ENCODE measurements around the gene IFIT1.
"Not testable (repeated sequence)": the region's sequence is repeated elsewhere in the genome, so short reads cannot be mapped to it uniquely, and the experiment has no call there.

The IFIT1 gene

DNA sequence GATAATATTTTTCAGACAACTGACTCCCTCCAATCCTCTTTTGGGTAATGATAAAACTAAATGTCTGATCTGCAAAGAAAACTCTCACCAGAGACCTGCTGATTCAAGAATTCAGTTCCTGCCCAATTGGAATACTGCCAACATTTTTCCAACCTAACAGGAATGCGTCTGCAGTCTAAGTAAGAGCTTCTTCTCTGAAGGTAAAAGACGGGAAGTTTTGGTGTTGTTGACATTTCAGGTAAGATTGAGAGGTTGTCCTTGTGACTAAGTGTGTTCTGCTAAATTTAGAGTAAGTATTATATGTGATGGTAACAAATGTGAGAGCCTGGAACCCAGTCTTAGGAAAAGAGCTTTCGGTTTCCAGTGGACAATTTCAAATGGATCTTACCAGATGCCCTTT is 39.6 kb downstream of the IFIT1 start:
- no peak for DNase-seq (ENCODE audit: low read depth, low spot score)

DNA sequence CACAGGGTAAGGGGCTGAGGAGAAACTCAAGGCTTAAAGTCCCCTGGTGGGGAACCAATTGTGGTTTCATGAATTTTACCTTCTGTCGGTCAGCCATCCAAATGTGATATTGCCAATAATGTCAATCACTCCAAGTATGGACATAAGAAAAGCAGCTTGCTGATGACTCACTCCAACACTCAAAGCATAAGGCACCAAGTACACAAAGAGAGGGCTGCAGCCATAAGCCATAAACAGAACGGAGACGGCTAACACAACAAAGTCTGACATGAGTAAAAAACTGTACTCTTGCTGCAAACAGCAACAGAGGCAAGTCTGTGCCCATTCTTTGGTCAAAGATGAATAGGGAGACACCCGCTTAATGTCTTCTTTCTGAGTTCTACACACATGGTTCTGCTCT is 46.1 kb downstream of the IFIT1 start:
- no peak for DNase-seq (ENCODE audit: low read depth, low spot score)

DNA sequence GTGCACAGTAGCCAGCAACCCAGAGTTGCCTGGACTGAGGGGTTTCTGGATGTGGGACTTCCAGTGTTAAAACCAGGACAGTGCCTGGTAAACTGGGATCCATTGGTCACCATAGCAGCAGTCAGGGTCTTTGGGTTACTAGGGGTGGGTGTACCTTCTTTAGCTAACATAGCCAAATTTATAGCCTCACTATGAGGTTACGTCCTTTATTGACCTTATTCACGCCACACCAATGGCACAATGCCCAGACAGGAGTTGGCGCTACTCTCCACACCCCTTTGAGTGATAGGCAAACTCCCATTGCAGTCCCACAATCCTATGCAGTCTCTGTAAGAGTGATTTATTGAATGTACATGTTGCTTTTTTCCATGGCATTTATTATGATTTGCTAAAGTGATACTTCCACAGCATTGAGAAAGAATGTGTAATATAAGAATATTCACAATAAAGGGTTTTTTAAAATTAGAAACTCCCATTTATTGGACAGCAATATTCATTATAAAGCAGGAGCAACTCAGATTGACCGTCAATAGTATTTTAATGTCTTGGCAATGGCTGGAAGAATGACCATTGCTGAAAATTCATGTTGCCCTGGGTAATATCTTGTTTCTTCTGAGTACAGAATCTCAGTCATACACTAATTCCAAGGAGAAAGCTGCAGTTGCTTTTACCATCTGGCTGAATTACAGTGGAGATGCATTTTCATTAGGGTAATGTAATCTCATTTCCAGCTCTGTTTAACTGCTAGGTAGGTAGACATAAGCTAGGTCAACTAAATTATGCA is 48.0 kb downstream of the IFIT1 start:
- no peak for DNase-seq (ENCODE audit: low read depth, low spot score)

DNA sequence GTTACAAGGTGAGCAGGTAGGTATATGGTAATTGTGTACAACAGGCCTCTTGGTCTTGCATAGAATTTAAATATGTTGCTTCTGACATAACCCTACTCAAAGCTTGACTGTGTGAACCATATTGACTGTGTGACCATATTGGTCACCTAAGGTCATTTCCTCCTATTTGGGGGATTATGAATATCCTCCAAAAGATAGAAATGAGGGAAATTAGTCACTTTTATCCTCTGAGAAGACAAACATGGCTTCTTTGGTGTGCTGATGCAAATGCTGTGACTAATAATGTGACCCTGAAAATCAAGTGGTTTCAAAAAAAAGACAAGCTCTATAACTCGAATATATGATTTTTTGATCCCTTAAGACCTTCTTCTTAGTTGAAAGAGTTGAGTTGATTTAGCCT is 49.9 kb downstream of the IFIT1 start:
- no peak for DNase-seq (ENCODE audit: low read depth, low spot score)

DNA sequence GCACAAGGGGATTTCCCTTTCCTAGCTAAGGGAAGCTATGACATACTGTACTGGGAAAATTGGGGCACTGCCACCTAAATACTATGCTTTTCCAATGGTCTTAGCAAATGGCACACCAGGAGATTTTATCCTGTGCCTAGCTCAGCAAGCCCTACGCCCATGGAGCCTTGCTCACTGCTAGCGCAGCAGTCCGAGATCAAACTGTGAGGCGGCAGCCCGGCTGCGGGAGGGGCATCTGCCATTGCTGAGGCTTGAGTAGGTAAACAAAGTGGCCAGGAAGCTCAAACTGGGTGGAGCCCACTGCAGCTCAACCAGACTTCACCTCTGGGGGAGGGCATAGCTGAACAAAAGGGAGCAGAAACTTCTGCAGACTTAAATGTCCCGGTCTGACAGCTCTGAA is 52.4 kb downstream of the IFIT1 start:
- DNase-seq (ENCODE audit: low read depth, low spot score) = not testable (repeated sequence)

DNA sequence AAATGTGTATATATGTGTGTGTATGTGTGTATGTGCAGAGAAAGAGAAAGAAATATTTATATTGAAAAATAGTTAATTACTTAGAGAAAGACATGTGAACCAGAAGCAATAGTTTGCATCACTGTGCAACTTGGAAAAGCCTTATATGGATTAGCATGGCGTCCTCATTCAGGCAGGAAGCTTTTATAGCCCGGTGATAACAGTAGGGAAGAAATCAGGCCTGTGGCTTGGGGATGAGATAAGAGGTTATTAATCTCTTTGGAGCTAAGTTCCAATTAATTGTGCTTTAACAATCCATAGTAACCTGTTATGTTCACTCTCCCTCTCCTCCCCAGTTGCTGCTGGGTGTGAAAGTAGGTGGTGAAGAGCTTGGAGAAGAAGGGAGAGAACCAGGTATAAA is 58.5 kb downstream of the IFIT1 start:
- no peak for DNase-seq (ENCODE audit: low read depth, low spot score)

DNA sequence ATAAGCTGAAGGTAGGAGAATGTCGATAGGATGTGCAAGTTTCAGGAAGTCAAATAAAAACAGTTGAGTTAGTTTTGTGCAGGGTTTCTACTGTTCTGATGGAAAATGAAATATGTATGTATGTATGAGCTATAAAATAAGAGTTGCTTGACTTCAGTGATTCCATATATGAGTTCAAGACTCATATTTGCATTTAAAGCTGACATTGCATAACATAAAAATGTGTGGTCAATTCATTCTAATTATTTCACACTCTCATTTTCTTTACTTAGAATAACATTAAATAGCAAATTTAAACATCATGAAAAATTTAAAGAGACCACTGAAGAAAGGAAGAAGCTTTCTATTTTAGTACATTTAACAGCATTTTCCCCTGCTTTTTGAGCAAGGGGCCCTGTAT is 59.8 kb downstream of the IFIT1 start:
- DNase-seq (ENCODE audit: low read depth, low spot score) = no peak

DNA sequence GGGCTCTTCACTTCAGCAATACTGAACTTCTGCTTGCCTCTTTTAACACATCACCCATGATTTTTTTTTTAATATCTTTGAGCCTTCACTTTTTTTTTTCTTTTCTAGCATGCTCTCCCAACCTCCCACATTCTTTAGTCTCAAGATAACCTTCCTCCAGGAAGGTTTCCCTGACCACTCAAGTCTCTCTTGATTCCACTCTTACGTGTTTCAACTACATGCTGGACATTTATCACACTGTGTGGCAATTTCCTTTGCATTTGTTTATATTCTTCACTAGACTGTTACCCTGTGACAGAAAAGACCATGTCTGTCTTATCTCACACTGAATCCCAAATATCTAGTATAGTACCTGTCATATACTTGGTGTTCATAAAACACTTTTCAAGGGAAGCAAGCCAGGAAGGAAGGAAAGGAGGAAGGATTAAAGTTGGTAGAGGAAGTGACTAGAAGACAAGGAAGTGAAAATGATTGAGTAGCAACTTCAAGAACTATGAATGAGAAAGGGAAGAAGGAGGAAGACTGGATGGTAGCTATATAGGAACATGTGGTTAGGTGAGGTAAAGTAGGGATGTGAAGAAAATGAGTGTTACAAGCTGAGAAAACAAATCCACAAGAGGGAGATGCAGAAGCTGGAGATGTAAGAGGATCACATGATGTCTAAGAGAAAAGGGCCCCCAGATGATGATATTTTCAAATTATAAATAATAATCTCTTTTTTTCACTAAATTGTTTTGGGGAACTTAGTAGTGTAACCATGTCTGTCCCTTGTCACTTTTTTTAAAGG is 62.3 kb downstream of the IFIT1 start:
- no peak for DNase-seq (ENCODE audit: low read depth, low spot score)
